T-helper 17 cell (primary cell): ENCODE results near the gene PKDREJ. TPM values are rescaled to one million over a fixed set of nuclear protein-coding genes. Genes with fewer than 3 reads are reported as not detected.
"Not testable (repeated sequence)": the region's sequence is repeated elsewhere in the genome, so short reads cannot be mapped to it uniquely, and the experiment has no call there.

Source experiments
- ATAC-seq: fragments of 150-1000 bp; cut with Tn5 transposase; 2 replicates; pipeline ENCODE4 v1.10.0; 2021; ENCODE audit warnings: mild to moderate bottlenecking, moderate library complexity
- DNase-seq, 3 donors: peaks; one replicate each; pipeline versions ENCODE4 v3.0.0 to v3.0.0-alpha.2; 2020 to 2021
- H3K9me3 ChIP-seq: one replicate; pipeline ENCODE4 v1.7.0; 2013; ENCODE audit warnings: low read length, mild to moderate bottlenecking; ENCODE audit not compliant: control insufficient read depth, poor library complexity, severe bottlenecking
- H3K27ac Mint-ChIP-seq: one replicate; pipeline ENCODE4 v1.8.0; 2022; ENCODE audit warnings: mild to moderate bottlenecking, moderate library complexity, mixed read lengths
- H3K27me3 Mint-ChIP-seq: one replicate; pipeline ENCODE4 v1.8.0; 2022; ENCODE audit warnings: mixed read lengths
- H3K36me3 Mint-ChIP-seq: one replicate; pipeline ENCODE4 v1.8.0; 2022; ENCODE audit warnings: low read depth, mixed read lengths
- H3K4me1 Mint-ChIP-seq: one replicate; pipeline ENCODE4 v1.8.0; 2022; ENCODE audit warnings: mild to moderate bottlenecking, mixed read lengths
- H3K4me3 Mint-ChIP-seq: one replicate; pipeline ENCODE4 v1.8.0; 2022; ENCODE audit warnings: mild to moderate bottlenecking, moderate library complexity, mixed read lengths
- total RNA-seq, 4 donors: library from RNA in 2 of 4; stranded (reverse) in 2 of 4; gene quantifications; one replicate each; pipeline ENCODE4 v1.2.3 and lab custom pipeline; 2022 to 2026

PKDREJ gene
- total RNA-seq, 2 donors from 2014 or later: not detected

DNA sequence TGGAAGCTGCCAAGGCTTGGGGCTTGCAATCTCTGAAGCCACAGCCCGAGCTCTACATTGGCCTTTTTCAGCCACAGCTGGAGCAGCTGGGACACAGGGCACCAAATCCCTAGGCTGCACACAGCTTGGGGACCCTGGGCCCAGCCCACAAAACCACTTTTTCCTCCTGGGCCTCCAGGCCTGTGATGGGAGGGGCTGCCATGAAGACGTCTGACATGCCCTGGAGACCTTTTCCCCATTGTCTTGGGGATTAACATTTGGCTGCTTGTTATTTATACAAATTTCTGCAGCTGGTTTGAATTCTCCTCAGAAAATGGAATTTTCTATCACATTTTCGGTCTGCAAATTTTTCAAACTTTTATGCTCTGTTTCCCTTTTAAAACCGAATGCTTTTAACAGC is 2.5 kb upstream of the PKDREJ start:
- H3K36me3 Mint-ChIP-seq, H3K4me3 Mint-ChIP-seq, ATAC-seq, DNase-seq, H3K9me3 ChIP-seq, H3K27ac Mint-ChIP-seq: not testable (repeated sequence)
- Mint-ChIP-seq H3K27me3 (peaks cover 50% of the 10 kb centered on the region), H3K4me1 (peaks cover 17% of the 10 kb centered on the region)

DNA sequence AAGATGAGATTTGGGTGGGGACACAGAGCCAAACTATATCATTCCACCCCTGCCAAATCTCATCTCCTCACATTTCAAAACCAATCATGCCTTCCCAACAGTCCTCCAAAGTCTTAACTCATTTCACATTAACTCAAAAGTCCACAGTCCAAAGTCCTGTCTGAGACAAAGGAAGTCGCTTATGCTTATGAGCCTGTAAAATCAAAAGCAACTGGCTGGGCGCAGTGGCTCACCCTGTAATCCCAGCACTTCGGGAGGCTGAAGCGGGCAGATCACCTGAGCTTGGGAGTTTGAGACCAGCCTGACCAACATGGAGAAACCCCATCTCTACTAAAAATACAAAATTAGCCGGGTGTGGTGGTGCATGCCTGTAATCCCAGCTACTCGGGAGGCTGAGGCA is 1.4 kb upstream of the PKDREJ start:
- H3K9me3 ChIP-seq, H3K4me3 Mint-ChIP-seq, ATAC-seq, H3K27ac Mint-ChIP-seq, H3K36me3 Mint-ChIP-seq, DNase-seq: not testable (repeated sequence)
- Mint-ChIP-seq H3K27me3 (peaks cover 61% of the 10 kb centered on the region), H3K4me1 (peaks cover 14% of the 10 kb centered on the region)

GRCh38 chr22:46262449-46263215 is 511 bp downstream of the PKDREJ start:
- ATAC-seq: peak; percentile 39
- H3K9me3 ChIP-seq: no peaks in the 10 kb centered on the region
- no peak overlapping the region for H3K27ac Mint-ChIP-seq
- peaks cover 78% of the 10 kb centered on the region for H3K27me3 Mint-ChIP-seq
- no peak overlapping the region for H3K4me3 Mint-ChIP-seq
- H3K4me1 Mint-ChIP-seq: peaks cover 10% of the 10 kb centered on the region
- peaks cover 5% of the 10 kb centered on the region for H3K36me3 Mint-ChIP-seq
- no peak for DNase-seq

DNA sequence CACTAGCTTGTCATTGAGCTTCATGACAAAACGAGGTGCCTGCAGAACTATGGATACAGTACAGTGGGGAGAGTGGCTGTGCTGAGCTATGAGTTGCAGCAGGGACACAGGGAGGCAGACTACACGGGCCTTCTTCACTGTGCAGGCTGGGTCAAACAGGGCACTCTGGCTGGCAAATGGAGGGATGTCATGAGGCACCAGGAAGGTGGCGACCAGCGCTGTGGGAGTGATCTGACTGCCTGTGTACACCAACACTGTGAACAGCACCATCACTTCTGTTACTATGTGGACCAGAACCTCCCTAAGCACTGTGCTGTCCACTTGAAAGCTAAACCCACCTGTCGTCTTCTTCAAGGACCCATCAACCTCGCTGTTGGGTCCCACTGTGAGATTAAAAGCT is 3.1 kb downstream of the PKDREJ start:
- ATAC-seq (no peak), DNase-seq (no peak)
- H3K27me3 Mint-ChIP-seq: peaks cover 65% of the 10 kb centered on the region
- peaks cover 5% of the 10 kb centered on the region for H3K36me3 Mint-ChIP-seq
- H3K4me3 Mint-ChIP-seq: no peak overlapping the region
- H3K4me1 Mint-ChIP-seq: peaks cover 3% of the 10 kb centered on the region
- no peaks in the 10 kb centered on the region for H3K9me3 ChIP-seq
- no peak overlapping the region for H3K27ac Mint-ChIP-seq

GRCh38 chr22:46259374-46259773 is 3.8 kb downstream of the PKDREJ start:
- no peak for ATAC-seq
- H3K27ac Mint-ChIP-seq: no peak overlapping the region
- no peak for DNase-seq

GRCh38 chr22:46256358-46256958 is 6.7 kb downstream of the PKDREJ start:
- ATAC-seq (no peak), DNase-seq (no peak)
- H3K36me3 Mint-ChIP-seq: peaks cover under 1% of the 10 kb centered on the region
- H3K27me3 Mint-ChIP-seq: peaks cover 38% of the 10 kb centered on the region
- H3K27ac Mint-ChIP-seq: no peak overlapping the region
- peaks cover 9% of the 10 kb centered on the region for H3K4me1 Mint-ChIP-seq
- H3K9me3 ChIP-seq: no peaks in the 10 kb centered on the region
- no peak overlapping the region for H3K4me3 Mint-ChIP-seq

More at GRCh38 chr22:46259374-46259773, 3.8 kb downstream of the PKDREJ start:
- Mint-ChIP-seq H3K4me3 (no peak overlapping the region), H3K4me1 (peaks cover 4% of the 10 kb centered on the region), H3K36me3 (peaks cover 5% of the 10 kb centered on the region), H3K27me3 (peaks cover 60% of the 10 kb centered on the region)
- H3K9me3 ChIP-seq: no peaks in the 10 kb centered on the region

DNA sequence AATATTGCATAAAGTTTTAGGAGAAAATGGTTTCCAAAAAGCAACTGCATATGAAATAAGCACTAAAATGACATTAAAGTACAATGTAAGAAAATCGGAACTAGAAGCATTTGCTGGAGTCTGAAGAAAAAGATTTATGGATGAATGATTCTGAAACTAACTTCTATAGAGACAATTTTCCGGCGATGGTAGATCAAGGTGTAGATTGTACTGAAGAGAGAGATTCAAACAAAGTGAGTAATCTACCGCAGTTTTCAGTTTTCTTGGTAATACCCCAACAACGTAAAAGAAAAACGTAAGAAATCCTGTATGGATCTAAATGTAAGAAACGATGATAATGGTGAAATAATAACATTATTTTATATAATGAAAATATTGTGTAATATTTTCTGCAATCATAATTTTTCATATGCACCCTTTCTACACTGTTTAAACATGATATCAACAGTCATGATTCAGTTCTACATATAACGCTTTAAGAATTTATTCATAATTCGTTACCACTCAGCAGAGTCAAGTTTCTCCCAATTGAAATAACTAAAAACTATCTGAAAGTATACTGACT is 11.2 kb downstream of the PKDREJ start:
- no peaks in the 10 kb centered on the region for H3K9me3 ChIP-seq
- H3K27ac Mint-ChIP-seq: peak overlapping the region; percentile 84
- peaks cover 22% of the 10 kb centered on the region for H3K4me1 Mint-ChIP-seq
- no peak for DNase-seq
- ATAC-seq: no peak
- no peaks in the 10 kb centered on the region for H3K36me3 Mint-ChIP-seq
- H3K4me3 Mint-ChIP-seq: peak overlapping the region; percentile 93
- no peaks in the 10 kb centered on the region for H3K27me3 Mint-ChIP-seq

GRCh38 chr22:46251266-46251665 is 11.9 kb downstream of the PKDREJ start:
- no peaks in the 10 kb centered on the region for H3K27me3 Mint-ChIP-seq
- peak overlapping the region; percentile 84 for H3K27ac Mint-ChIP-seq
- peak overlapping the region; percentile 93 for H3K4me3 Mint-ChIP-seq
- ATAC-seq (no peak), DNase-seq (no peak)
- peaks cover 25% of the 10 kb centered on the region for H3K4me1 Mint-ChIP-seq
- H3K36me3 Mint-ChIP-seq: no peaks in the 10 kb centered on the region
- H3K9me3 ChIP-seq: no peaks in the 10 kb centered on the region

DNA sequence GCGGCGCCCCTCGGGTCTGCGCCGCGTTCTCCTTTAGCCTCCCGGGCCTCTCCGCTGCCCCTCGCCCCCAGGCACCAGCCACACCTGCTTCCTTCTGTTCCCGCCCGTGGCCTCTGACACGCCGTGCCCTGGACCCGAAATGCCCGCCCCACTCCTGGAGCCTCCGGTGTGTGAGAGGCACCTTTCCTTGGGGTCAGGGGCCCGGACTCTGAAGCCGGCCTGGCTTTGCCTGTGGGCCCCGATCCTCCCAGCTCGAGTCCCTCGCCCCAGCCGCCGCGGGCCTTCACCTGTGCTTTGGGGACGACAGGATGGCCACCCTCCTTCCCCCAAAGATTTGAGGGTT is 12.4 kb downstream of the PKDREJ start:
- ATAC-seq (peak; percentile 1), DNase-seq (no peak)
- H3K4me1 Mint-ChIP-seq: peaks cover 25% of the 10 kb centered on the region
- H3K27ac Mint-ChIP-seq: peak overlapping the region; percentile 84
- H3K4me3 Mint-ChIP-seq: peak overlapping the region; percentile 93
- H3K36me3 Mint-ChIP-seq: no peaks in the 10 kb centered on the region
- H3K9me3 ChIP-seq: no peaks in the 10 kb centered on the region
- H3K27me3 Mint-ChIP-seq: no peaks in the 10 kb centered on the region

DNA sequence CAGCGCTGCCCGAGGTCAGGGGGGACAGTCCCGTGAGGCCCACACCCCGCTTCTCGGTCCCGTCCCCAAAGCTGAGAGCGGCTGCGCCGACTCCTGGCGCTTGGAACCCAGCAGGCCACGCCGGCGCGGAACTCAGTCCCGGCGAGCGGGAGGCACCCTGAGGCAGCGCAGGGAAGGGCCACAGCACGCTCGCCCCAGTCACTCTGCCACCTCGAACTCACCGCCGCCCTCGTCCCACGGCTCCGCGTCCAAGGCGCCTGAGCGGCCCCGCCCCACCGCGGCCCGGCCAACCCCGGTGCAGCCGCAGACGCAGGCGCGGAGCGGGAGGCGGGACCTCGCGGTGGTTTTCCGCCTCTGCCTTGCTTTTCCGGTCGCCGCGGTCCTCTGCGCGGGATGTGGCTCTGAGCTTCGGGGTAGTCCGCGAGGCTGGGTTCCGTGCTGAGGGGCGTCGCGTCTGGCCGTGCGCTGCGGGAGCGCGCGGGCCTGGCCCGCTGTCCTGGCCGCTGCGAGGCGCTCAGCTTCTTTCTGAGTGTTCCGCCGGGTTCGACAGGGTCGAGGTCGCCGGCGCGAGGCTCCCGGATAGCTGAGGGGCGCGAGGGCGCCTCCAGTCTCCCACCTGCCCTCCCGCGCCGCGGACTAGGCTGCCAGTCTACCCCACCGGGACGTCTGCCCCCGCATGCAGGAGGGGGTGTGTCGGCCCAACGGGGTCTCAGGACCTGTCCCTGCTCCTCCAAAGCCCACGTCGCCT is 12.9 kb downstream of the PKDREJ start, which contains the start of gene CDPF1:
CDPF1 (minus strand) TSS at position 259 of the 748 bp plus-strand sequence. CDS start 2,009 bp downstream, outside the sequence.
- ATAC-seq: peak; percentile 95

GRCh38 chr22:46247443-46247975 is 15.6 kb downstream of the PKDREJ start:
- no peaks in the 10 kb centered on the region for H3K27me3 Mint-ChIP-seq
- ATAC-seq: no peak
- H3K4me3 Mint-ChIP-seq: no peak overlapping the region
- peaks cover 21% of the 10 kb centered on the region for H3K4me1 Mint-ChIP-seq
- DNase-seq: no peak
- no peaks in the 10 kb centered on the region for H3K9me3 ChIP-seq
- H3K36me3 Mint-ChIP-seq: peaks cover 3% of the 10 kb centered on the region
- no peak overlapping the region for H3K27ac Mint-ChIP-seq

More for the DNA sequence above, 12.9 kb downstream of the PKDREJ start, which contains the start of gene CDPF1:
- Mint-ChIP-seq H3K36me3 (no peaks in the 10 kb centered on the region), H3K27me3 (no peaks in the 10 kb centered on the region), H3K4me3 (peak within 1 kb of the TSS; percentile 93), H3K27ac (peak within 1 kb of the TSS; percentile 84), H3K4me1 (peaks cover 25% of the 10 kb centered on the region)
- DNase-seq: peak; percentile 86 to 87 (median 87)
- H3K9me3 ChIP-seq: no peaks in the 10 kb centered on the region

- Mint-ChIP-seq H3K4me1 (peaks cover 14% of the 10 kb centered on the region), H3K36me3 (peaks cover 3% of the 10 kb centered on the region), H3K27me3 (no peaks in the 10 kb centered on the region), H3K4me3 (no peak overlapping the region), H3K27ac (no peak overlapping the region)
- DNase-seq (no peak), ATAC-seq (no peak)
- H3K9me3 ChIP-seq: no peaks in the 10 kb centered on the region
Measured at GRCh38 chr22:46246178-46246577, 17.0 kb downstream of the PKDREJ start.

DNA sequence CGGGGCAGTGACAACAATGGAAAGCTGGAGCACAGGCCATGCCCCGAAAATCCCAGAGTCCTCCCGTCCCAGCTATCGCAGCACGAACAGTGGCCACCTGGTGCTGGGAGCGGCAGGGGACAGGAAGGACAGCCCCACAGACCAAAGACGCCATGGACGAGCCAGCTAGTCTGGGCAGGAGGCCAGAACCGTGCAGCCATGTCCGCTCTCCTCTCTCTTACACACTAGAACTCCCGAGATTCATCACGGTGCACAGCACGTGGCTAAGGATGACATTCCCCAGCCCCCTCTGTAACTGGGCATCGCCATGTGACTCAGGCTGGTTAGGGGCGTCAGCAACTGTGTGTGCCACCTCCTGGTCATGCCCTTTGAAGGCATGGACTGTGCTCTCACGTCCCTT is 17.6 kb downstream of the PKDREJ start:
- H3K27me3 Mint-ChIP-seq: no peaks in the 10 kb centered on the region
- no peak for DNase-seq
- ATAC-seq: no peak
- no peak overlapping the region for H3K4me3 Mint-ChIP-seq
- H3K27ac Mint-ChIP-seq: no peak overlapping the region
- H3K9me3 ChIP-seq: no peaks in the 10 kb centered on the region
- H3K36me3 Mint-ChIP-seq: peaks cover 3% of the 10 kb centered on the region
- peaks cover 13% of the 10 kb centered on the region for H3K4me1 Mint-ChIP-seq
